WTC11 (cell line): ENCODE data around the gene AGXT. TPM values are rescaled to one million over a fixed set of nuclear protein-coding genes. Genes with fewer than 3 reads are reported as not detected.
A peak's percentile ranks its signal among the peaks of the same experiment; 100 is the strongest.

Source experiments
- ATAC-seq: fragments of 200-7000 bp; cut with Tn5 transposase; 2 replicates; pipeline ENCODE4 v1.10.0; 2021; ENCODE audit warnings: mild to moderate bottlenecking, moderate library complexity
- CTCF ChIA-PET: fragments of 300-600 bp; sonication (Branson Sonifier 250); formaldehyde crosslinking; loops from one replicate; lab custom pipeline; 2021; ENCODE audit warnings: antibody characterized with exemption; lab: Charles Lee
- POLR2A ChIA-PET: fragments of 350-600 bp; sonication (Branson Sonifier 250); formaldehyde crosslinking; loops from one replicate; lab custom pipeline; 2021; ENCODE audit warnings: antibody characterized with exemption; lab: Charles Lee
- DNase-seq: peaks from one replicate; pipeline ENCODE4 v3.0.0; 2021; ENCODE audit warnings: low spot score
- H3K27ac Mint-ChIP-seq: 2 replicates; pipeline ENCODE4 v1.8.0; 2021; ENCODE audit warnings: mixed read lengths
- H3K27me3 Mint-ChIP-seq: 2 replicates; pipeline ENCODE4 v1.8.0; 2021; ENCODE audit warnings: low read depth, mild to moderate bottlenecking, moderate library complexity, mixed read lengths
- H3K36me3 Mint-ChIP-seq: 2 replicates; pipeline ENCODE4 v1.8.0; 2021; ENCODE audit warnings: mixed read lengths
- H3K4me1 Mint-ChIP-seq: 2 replicates; pipeline ENCODE4 v1.8.0; 2022; ENCODE audit warnings: mixed read lengths
- H3K4me3 Mint-ChIP-seq: 2 replicates; pipeline ENCODE4 v1.8.0; 2021; ENCODE audit warnings: mild to moderate bottlenecking, moderate library complexity, mixed read lengths
- H3K9me3 Mint-ChIP-seq: 2 replicates; pipeline ENCODE4 v1.8.0; 2021; ENCODE audit warnings: mixed read lengths
- ATF1 ChIP-seq: sonication (generic); formaldehyde crosslinking; IDR thresholded peaks from 2 replicates; pipeline ENCODE4 v1.8.1; 2023; ENCODE audit warnings: mild to moderate bottlenecking, moderate library complexity, missing genetic modification reagents
- CBFB ChIP-seq: sonication (generic); formaldehyde crosslinking; IDR thresholded peaks from 2 replicates; pipeline ENCODE4 v1.8.1; 2022; ENCODE audit warnings: mild to moderate bottlenecking, low read depth, missing genetic modification reagents
- EMX1 ChIP-seq: fragments of 250-450 bp; sonication (Bioruptor Pico); IDR thresholded peaks from 2 replicates; pipeline ENCODE4 v1.8.0; 2021; ENCODE audit warnings: mild to moderate bottlenecking
- ESRRA ChIP-seq: sonication (generic); formaldehyde crosslinking; IDR thresholded peaks from 2 replicates; pipeline ENCODE4 v1.8.1; 2022; ENCODE audit warnings: mild to moderate bottlenecking, missing genetic modification reagents, borderline replicate concordance
- FOXK1 ChIP-seq: sonication (generic); formaldehyde crosslinking; IDR thresholded peaks from 2 replicates; pipeline ENCODE4 v1.8.0; 2022; ENCODE audit warnings: mild to moderate bottlenecking, moderate library complexity, missing genetic modification reagents
- FOXP1 ChIP-seq: sonication (generic); formaldehyde crosslinking; IDR thresholded peaks from 2 replicates; pipeline ENCODE4 v1.8.0; 2022; ENCODE audit warnings: missing genetic modification reagents, mild to moderate bottlenecking, moderate library complexity, borderline replicate concordance
- HMGXB4 ChIP-seq: sonication (generic); formaldehyde crosslinking; IDR thresholded peaks from 2 replicates; pipeline ENCODE4 v1.8.1; 2023; ENCODE audit warnings: mild to moderate bottlenecking, moderate library complexity, missing genetic modification reagents
- NFYB ChIP-seq: sonication (generic); formaldehyde crosslinking; conservative IDR thresholded peaks from 2 replicates; pipeline ENCODE4 v1.8.0; 2022; ENCODE audit warnings: low read depth, missing genetic modification reagents
- SMAD4 ChIP-seq: sonication (generic); formaldehyde crosslinking; IDR thresholded peaks from 2 replicates; pipeline ENCODE4 v1.8.0; 2022; ENCODE audit warnings: mild to moderate bottlenecking, missing genetic modification reagents
- ZBTB43 ChIP-seq: sonication (generic); formaldehyde crosslinking; IDR thresholded peaks from 2 replicates; pipeline ENCODE4 v1.8.1; 2023; ENCODE audit warnings: mild to moderate bottlenecking, missing genetic modification reagents
- ZNF138 ChIP-seq: sonication (generic); formaldehyde crosslinking; conservative IDR thresholded peaks from 2 replicates; pipeline ENCODE4 v1.8.1; 2022; ENCODE audit warnings: mild to moderate bottlenecking, moderate library complexity, missing genetic modification reagents
- ZNF263 ChIP-seq: sonication (generic); formaldehyde crosslinking; IDR thresholded peaks from 2 replicates; pipeline ENCODE4 v1.8.1; 2022; ENCODE audit warnings: low read depth, mild to moderate bottlenecking, moderate library complexity, missing genetic modification reagents
- ZNF416 ChIP-seq: fragments of 250-450 bp; sonication (Bioruptor Pico); IDR thresholded peaks from 2 replicates; pipeline ENCODE4 v1.9.0; 2021; ENCODE audit warnings: mild to moderate bottlenecking, inconsistent platforms
- ZNF423 ChIP-seq: fragments of 250-450 bp; sonication (Bioruptor Pico); IDR thresholded peaks from 2 replicates; pipeline ENCODE4 v2.1.2; 2022; ENCODE audit warnings: mild to moderate bottlenecking, moderate library complexity
- ZNF425 ChIP-seq: fragments of 250-450 bp; sonication (Bioruptor Pico); conservative IDR thresholded peaks from 2 replicates; pipeline ENCODE4 v1.9.0; 2021; ENCODE audit warnings: mild to moderate bottlenecking
- ZSCAN18 ChIP-seq: fragments of 250-450 bp; sonication (Bioruptor Pico); IDR thresholded peaks from 2 replicates; pipeline ENCODE4 v2.1.2; 2022; ENCODE audit warnings: mild to moderate bottlenecking, moderate library complexity
- total RNA-seq: library from RNA; stranded (reverse); gene quantifications from 3 replicates; pipeline ENCODE4 v1.2.3, GENCODE V29; 2021
- TF ChIP-seq, protein P1 (sequence below): fragments of 250-450 bp; sonication (Bioruptor Pico); IDR thresholded peaks from 2 replicates; pipeline ENCODE4 v1.9.0; 2021; ENCODE audit warnings: moderate library complexity, mild to moderate bottlenecking, inconsistent platforms, borderline replicate concordance
- TF ChIP-seq, protein P2 (sequence below): sonication (generic); formaldehyde crosslinking; IDR thresholded peaks from 2 replicates; pipeline ENCODE4 v1.8.0; 2022; ENCODE audit warnings: mild to moderate bottlenecking, missing genetic modification reagents
- TF ChIP-seq, protein P3 (sequence below): sonication (generic); formaldehyde crosslinking; IDR thresholded peaks from 2 replicates; pipeline ENCODE4 v1.8.1; 2023; ENCODE audit warnings: mild to moderate bottlenecking, missing genetic modification reagents

The AGXT gene
- total RNA-seq, 1 experiment from 2014 or later = 0.24 TPM

GRCh38 chr2:240925568-240926515, 57.2 kb downstream of the AGXT start:
- Mint-ChIP-seq H3K4me3 (no peak overlapping the region), H3K36me3 (no peaks in the 10 kb centered on the region), H3K4me1 (no peaks in the 10 kb centered on the region), H3K27me3 (no peaks in the 10 kb centered on the region), H3K9me3 (no peaks in the 10 kb centered on the region), H3K27ac (no peak overlapping the region)
- peak; percentile 11 for DNase-seq
- no peak; the same call in 1 of the 2 replicates for ATAC-seq
- TF ChIP-seq ATF1 = no peak
- no peak for TF ChIP-seq SMAD4 (CRISPR knock-in tag)
- no peak for TF ChIP-seq FOXP1 (CRISPR knock-in tag)
- TF ChIP-seq FOXK1 = no peak
- TF ChIP-seq ZNF416 (CRISPR knock-in tag) = no peak
- TF ChIP-seq CBFB (CRISPR knock-in tag) = no peak
- no peak for TF ChIP-seq NFYB (CRISPR knock-in tag)
- no peak for TF ChIP-seq ZNF138 (CRISPR knock-in tag)
- no peak for TF ChIP-seq ZNF425 (CRISPR knock-in tag)
- TF ChIP-seq, protein P1, sequence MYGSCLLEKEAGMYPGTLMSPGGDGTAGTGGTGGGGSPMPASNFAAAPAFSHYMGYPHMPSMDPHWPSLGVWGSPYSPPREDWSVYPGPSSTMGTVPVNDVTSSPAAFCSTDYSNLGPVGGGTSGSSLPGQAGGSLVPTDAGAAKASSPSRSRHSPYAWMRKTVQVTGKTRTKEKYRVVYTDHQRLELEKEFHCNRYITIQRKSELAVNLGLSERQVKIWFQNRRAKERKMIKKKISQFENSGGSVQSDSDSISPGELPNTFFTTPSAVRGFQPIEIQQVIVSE (CRISPR knock-in tag) = no peak
- no peak for TF ChIP-seq EMX1 (CRISPR knock-in tag)
- TF ChIP-seq, protein P2, sequence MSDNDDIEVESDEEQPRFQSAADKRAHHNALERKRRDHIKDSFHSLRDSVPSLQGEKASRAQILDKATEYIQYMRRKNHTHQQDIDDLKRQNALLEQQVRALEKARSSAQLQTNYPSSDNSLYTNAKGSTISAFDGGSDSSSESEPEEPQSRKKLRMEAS (CRISPR knock-in tag) = no peak
- TF ChIP-seq, protein P3, sequence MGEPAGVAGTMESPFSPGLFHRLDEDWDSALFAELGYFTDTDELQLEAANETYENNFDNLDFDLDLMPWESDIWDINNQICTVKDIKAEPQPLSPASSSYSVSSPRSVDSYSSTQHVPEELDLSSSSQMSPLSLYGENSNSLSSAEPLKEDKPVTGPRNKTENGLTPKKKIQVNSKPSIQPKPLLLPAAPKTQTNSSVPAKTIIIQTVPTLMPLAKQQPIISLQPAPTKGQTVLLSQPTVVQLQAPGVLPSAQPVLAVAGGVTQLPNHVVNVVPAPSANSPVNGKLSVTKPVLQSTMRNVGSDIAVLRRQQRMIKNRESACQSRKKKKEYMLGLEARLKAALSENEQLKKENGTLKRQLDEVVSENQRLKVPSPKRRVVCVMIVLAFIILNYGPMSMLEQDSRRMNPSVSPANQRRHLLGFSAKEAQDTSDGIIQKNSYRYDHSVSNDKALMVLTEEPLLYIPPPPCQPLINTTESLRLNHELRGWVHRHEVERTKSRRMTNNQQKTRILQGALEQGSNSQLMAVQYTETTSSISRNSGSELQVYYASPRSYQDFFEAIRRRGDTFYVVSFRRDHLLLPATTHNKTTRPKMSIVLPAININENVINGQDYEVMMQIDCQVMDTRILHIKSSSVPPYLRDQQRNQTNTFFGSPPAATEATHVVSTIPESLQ (CRISPR knock-in tag) = no peak
- no peak for TF ChIP-seq ZNF263
- no peak for TF ChIP-seq HMGXB4
- no peak for TF ChIP-seq ZNF423 (CRISPR knock-in tag)
- TF ChIP-seq ESRRA (CRISPR knock-in tag) = no peak
- no peak for TF ChIP-seq ZSCAN18 (CRISPR knock-in tag)
- TF ChIP-seq ZBTB43 = no peak
- POLR2A ChIA-PET = no interaction called here
- CTCF ChIA-PET = interaction anchor here (1.0 to 1.1 kb wide), 2 partner anchors 10 to 11 kb away, joined by 4 read pairs; no protein-coding TSS in a partner anchor
